ENCODE measurements around the gene PANK1.

- no peak for TF ChIP-seq CTCF (IDR thresholded peaks at IDR 0.05; ENCODE audit: insufficient read depth, low read depth, low read length)
- TF ChIP-seq EZH2 (IDR thresholded peaks at IDR 0.05; ENCODE audit: insufficient read depth, low read length), result no peak
Measured at GRCh38 chr10:89685936-89686335, 40.9 kb upstream of the PANK1 start.
